Tibial nerve (tissue), 4 donors: Measurements from ENCODE around the gene RSRC1. TPM values are rescaled to one million over a fixed set of nuclear protein-coding genes. Genes with fewer than 3 reads are reported as not detected.

Experiments
- DNase-seq, 2 donors: peaks; one replicate each; pipeline ENCODE4 v3.0.0-alpha.2; 2019; ENCODE audit warnings: low spot score in 2 of 2
- H3K27ac ChIP-seq, 4 donors: fragments of 200-600 bp; sonication (generic) in 3 of 4; one replicate each; pipeline ENCODE4 v1.5.1; 2017 to 2019; ENCODE audit warnings: mild to moderate bottlenecking in 1 of 4
- H3K27me3 ChIP-seq, 2 donors: fragments of 200-600 bp; sonication (generic) in 1 of 2; one replicate each; pipeline versions ENCODE4 v1.5.1 to v1.6.0; 2017 to 2019
- H3K36me3 ChIP-seq, 3 donors: fragments of 200-600 bp; sonication (generic); one replicate each; pipeline ENCODE4 v1.5.1; 2018 to 2019
- H3K4me1 ChIP-seq, 4 donors: fragments of 200-600 bp; sonication (generic) in 3 of 4; one replicate each; pipeline ENCODE4 v1.5.1; 2017 to 2019
- H3K4me3 ChIP-seq, 4 donors: fragments of 200-600 bp; sonication (generic) in 3 of 4; one replicate each; pipeline ENCODE4 v1.5.1; 2017 to 2019; ENCODE audit warnings: mild to moderate bottlenecking in 1 of 4, moderate library complexity in 1 of 4
- H3K9me3 ChIP-seq, 4 donors: fragments of 200-600 bp; sonication (generic) in 3 of 4; one replicate each; pipeline ENCODE4 v1.5.1; 2017 to 2019
- EP300 ChIP-seq, 2 donors: sonication (generic); formaldehyde crosslinking; IDR thresholded peaks; one replicate each; pipeline ENCODE4 v1.6.1; 2017; ENCODE audit warnings: antibody characterized with exemption in 2 of 2, mild to moderate bottlenecking in 1 of 2
- POLR2A ChIP-seq, 2 donors: fragments of 450-650 bp; IDR thresholded peaks; one replicate each; pipeline ENCODE4 v1.6.1; 2017; ENCODE audit warnings: antibody characterized with exemption in 2 of 2, mild to moderate bottlenecking in 2 of 2, moderate library complexity in 2 of 2
- WGBS, 2 donors: methylation state at CpG; one replicate each; pipeline ENCODE4 v1.1.5; 2018; 5-methylcytosine and 5-hydroxymethylcytosine counted together
- total RNA-seq, 4 donors: library from RNA; depleted of rRNA; stranded (reverse); fragments of >200 nt; gene quantifications; one replicate each; pipeline ENCODE4 v1.1.0, GENCODE V29; 2016
- TF ChIP-seq, protein P1 (sequence below), 5 experiments: fragments of 200-600 bp in 3 of 5; fragments of 450-650 bp in 2 of 5; sonication (generic) in 3 of 5; IDR thresholded peaks; one replicate each; pipeline ENCODE4 v1.5.1; 2016 to 2019; ENCODE audit warnings: antibody characterized with exemption in 5 of 5, mild to moderate bottlenecking in 3 of 5, moderate library complexity in 2 of 5

Gene RSRC1
- total RNA-seq, 4 donors from 2014 or later: 58.2 to 70.5 (median 68.6) TPM

DNA sequence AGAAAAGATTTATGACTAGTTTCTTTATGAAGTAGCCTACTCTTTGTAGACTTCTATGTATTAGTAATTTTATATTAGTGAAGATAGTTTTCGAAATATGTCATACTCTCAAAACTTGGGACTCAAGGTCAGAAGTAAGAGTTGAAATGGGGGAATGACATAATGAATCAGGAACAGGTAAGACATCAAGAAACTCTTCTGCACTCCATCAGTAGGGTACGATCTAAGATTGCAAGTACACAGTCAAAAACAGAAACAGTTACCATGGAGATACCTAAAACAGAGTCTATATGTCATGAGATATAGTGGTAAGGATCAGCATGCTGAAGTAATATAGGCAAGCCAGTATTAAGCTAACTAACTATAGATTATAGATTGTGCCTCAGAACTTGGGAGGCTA lies 274.1 kb downstream of the RSRC1 start:
- TF ChIP-seq EP300 (IDR thresholded peaks at IDR 0.05) (no peak), POLR2A (IDR thresholded peaks at IDR 0.05) (no peak)
- TF ChIP-seq, protein P1, sequence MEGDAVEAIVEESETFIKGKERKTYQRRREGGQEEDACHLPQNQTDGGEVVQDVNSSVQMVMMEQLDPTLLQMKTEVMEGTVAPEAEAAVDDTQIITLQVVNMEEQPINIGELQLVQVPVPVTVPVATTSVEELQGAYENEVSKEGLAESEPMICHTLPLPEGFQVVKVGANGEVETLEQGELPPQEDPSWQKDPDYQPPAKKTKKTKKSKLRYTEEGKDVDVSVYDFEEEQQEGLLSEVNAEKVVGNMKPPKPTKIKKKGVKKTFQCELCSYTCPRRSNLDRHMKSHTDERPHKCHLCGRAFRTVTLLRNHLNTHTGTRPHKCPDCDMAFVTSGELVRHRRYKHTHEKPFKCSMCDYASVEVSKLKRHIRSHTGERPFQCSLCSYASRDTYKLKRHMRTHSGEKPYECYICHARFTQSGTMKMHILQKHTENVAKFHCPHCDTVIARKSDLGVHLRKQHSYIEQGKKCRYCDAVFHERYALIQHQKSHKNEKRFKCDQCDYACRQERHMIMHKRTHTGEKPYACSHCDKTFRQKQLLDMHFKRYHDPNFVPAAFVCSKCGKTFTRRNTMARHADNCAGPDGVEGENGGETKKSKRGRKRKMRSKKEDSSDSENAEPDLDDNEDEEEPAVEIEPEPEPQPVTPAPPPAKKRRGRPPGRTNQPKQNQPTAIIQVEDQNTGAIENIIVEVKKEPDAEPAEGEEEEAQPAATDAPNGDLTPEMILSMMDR (IDR thresholded peaks at IDR 0.05): no peak
- no peaks in the 10 kb centered on the region for H3K36me3 ChIP-seq
- WGBS, 2 donors: 96 to 99% methylated on average over 2 of the region's 2 CpGs

DNA sequence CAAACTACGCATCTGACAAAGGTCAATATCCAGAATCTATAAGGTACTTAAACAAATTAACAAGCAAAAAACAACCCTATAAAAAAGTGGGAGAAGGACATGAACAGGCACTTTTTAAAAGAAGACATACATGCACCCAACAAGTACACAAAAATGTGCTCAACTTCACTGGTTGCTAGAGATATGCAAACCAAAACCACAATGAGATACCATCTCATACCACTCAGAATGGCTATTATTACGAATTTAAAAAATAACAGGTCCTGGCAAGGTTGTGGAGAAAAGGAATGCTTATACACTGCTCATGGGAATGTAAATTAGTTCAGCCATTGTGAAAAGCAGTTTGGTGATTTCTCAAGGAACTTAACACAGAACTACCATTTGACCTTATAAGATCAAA lies 285.5 kb downstream of the RSRC1 start:
- H3K4me3 ChIP-seq: no peak overlapping the region
- 89 to 96% methylated on average over 2 of the region's 2 CpGs for WGBS, 2 donors
- no peak overlapping the region for H3K27ac ChIP-seq
- DNase-seq: no peak
- no peaks in the 10 kb centered on the region for H3K36me3 ChIP-seq
- no peak for TF ChIP-seq POLR2A (IDR thresholded peaks at IDR 0.05)
- no peaks in the 10 kb centered on the region for H3K27me3 ChIP-seq
- H3K9me3 ChIP-seq: peaks cover 0 to 15% (median 0%) of the 10 kb centered on the region in 4 donors
- H3K4me1 ChIP-seq: no peaks in the 10 kb centered on the region

More for the DNA sequence above, 274.1 kb downstream of the RSRC1 start:
- no peak overlapping the region for H3K27ac ChIP-seq
- no peaks in the 10 kb centered on the region for H3K9me3 ChIP-seq
- H3K4me1 ChIP-seq: peaks cover 0 to 6% (median 0%) of the 10 kb centered on the region in 4 donors
- no peak overlapping the region for H3K4me3 ChIP-seq
- no peak for DNase-seq
- H3K27me3 ChIP-seq: no peaks in the 10 kb centered on the region

DNA sequence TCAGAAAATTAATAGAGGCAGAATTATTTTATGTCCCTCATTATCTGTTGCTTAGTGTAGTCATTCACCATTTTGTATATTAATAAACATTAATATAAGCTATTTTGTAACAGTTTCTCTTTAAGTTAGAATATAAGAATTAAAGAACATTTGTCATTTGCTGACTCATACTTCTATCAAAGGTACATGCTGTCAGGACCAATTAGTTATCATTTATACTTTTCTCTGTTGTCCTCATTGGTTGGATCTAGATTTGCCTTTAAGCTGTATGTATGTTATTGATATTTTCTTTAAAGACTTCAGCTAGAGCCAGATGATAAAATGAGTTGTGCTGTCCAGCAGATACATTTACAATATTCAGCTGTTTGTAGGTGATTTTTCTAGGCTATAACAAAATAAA lies 292.7 kb downstream of the RSRC1 start:
- H3K4me3 ChIP-seq: no peak overlapping the region
- H3K27ac ChIP-seq: no peak overlapping the region

DNA sequence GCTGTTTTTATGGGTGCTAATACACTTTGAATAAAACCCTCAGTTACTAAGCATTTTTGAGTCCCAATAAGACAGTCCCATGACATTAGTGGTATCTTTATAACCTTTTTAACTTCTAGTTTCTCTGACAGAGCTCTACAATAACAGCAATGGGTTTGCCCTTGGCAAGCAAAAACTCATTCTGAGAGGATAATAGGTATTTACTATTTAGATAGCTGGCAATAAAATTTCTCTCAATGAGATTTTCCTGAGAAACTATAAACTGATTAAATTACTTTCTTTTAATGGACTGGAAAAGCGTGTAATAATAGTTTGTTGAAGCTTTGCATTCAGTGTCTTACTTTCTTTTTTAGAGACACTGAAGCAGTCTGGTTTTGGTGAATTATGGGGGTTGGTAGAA lies 293.1 kb downstream of the RSRC1 start:
- 81 to 83% methylated on average over 1 of the region's 1 CpG for WGBS, 2 donors

More for the DNA sequence above, 292.7 kb downstream of the RSRC1 start:
- TF ChIP-seq EP300 (IDR thresholded peaks at IDR 0.05) (no peak), POLR2A (IDR thresholded peaks at IDR 0.05) (no peak)
- TF ChIP-seq, protein P1 (IDR thresholded peaks at IDR 0.05): no peak
- H3K27me3 ChIP-seq: no peaks in the 10 kb centered on the region
- no peaks in the 10 kb centered on the region for H3K4me1 ChIP-seq
- H3K9me3 ChIP-seq: no peaks in the 10 kb centered on the region
- no peak for DNase-seq
- H3K36me3 ChIP-seq: no peaks in the 10 kb centered on the region

DNA sequence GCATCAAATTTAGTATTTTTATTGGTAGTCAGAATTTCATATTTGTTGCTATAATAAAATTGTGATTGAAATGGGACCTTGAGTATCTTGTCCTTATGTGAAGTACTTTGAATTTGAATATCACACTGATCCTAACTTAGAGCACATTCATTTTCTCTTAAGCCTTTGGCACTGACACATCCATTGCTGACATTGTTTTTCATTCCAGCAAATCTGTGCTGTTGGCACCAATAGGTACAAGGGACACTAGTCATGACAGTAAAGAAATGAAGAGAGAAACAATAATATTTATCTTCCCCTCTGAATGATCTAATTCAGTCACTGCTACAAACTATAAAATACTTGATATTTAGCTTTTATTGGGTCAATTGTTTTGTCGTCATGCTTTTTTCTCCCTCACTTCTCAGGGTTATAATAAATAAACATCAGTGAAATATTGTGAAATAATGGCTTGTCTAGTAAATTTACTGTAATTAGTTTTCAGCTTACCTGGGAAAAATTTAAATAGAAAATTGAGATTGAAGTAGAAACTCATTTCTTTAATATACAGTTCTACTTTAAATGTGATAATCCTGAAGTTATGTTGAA lies 294.3 kb downstream of the RSRC1 start:
- WGBS, 2 donors: 49 to 54% methylated on average over 1 of the region's 1 CpG
- TF ChIP-seq POLR2A (IDR thresholded peaks at IDR 0.05): no peak
- H3K36me3 ChIP-seq: no peaks in the 10 kb centered on the region
- H3K9me3 ChIP-seq: no peaks in the 10 kb centered on the region
- H3K4me3 ChIP-seq: no peak overlapping the region
- H3K27ac ChIP-seq: no peak overlapping the region
- no peaks in the 10 kb centered on the region for H3K27me3 ChIP-seq
- DNase-seq: no peak
- no peaks in the 10 kb centered on the region for H3K4me1 ChIP-seq

More for the DNA sequence above, 293.1 kb downstream of the RSRC1 start:
- H3K36me3 ChIP-seq: no peaks in the 10 kb centered on the region
- H3K27me3 ChIP-seq: no peaks in the 10 kb centered on the region
- H3K4me3 ChIP-seq: no peak overlapping the region
- no peaks in the 10 kb centered on the region for H3K4me1 ChIP-seq
- no peak for TF ChIP-seq EP300 (IDR thresholded peaks at IDR 0.05)
- no peaks in the 10 kb centered on the region for H3K9me3 ChIP-seq
- H3K27ac ChIP-seq: no peak overlapping the region
- DNase-seq: no peak

DNA sequence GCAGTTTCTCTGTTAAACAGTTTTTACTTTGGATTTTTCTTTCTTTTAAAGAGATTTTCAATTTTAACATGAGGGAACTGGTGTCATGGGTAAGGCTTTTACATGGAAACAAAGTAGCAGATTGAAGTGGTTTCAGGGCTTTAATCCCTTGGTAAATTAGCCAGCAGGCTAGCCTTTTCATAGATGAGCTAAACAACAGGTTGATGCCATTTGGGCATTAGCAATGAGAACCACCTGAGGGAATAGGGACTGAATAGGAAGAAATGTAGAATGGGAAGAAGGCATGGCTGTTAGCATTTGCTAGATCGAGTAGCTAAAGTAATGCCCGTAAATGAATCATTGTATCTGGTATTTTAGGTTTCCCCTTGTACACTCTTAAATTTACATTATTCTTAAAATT lies 295.6 kb downstream of the RSRC1 start:
- H3K27me3 ChIP-seq: no peaks in the 10 kb centered on the region
- WGBS, 2 donors: 86 to 94% methylated on average over 2 of the region's 2 CpGs
- H3K36me3 ChIP-seq: no peaks in the 10 kb centered on the region
- H3K4me3 ChIP-seq: no peak overlapping the region
- no peaks in the 10 kb centered on the region for H3K4me1 ChIP-seq
- TF ChIP-seq POLR2A (IDR thresholded peaks at IDR 0.05) (no peak), EP300 (IDR thresholded peaks at IDR 0.05) (no peak)
- TF ChIP-seq, protein P1 (IDR thresholded peaks at IDR 0.05): no peak
- H3K27ac ChIP-seq: no peak overlapping the region
- DNase-seq: no peak
- H3K9me3 ChIP-seq: no peaks in the 10 kb centered on the region
